HUES48 (cell line): ENCODE measurements around the gene ITPK1.
"Not testable (repeated sequence)": the region's sequence is repeated elsewhere in the genome, so short reads cannot be mapped to it uniquely, and the experiment has no call there.

Experiments
- H3K27ac ChIP-seq: one replicate; pipeline ENCODE4 v1.7.0; 2013; ENCODE audit warnings: low read depth, low read length, inconsistent platforms
- H3K27me3 ChIP-seq: 2 replicates; pipeline ENCODE4 v1.6.1; 2013; ENCODE audit warnings: mild to moderate bottlenecking, low read length; ENCODE audit not compliant: control insufficient read depth, insufficient read depth
- H3K36me3 ChIP-seq: 2 replicates; pipeline ENCODE4 v1.6.1; 2013; ENCODE audit warnings: low read length; ENCODE audit not compliant: control insufficient read depth, insufficient read depth
- H3K4me1 ChIP-seq: 2 replicates; pipeline ENCODE4 v1.6.1; 2013; ENCODE audit warnings: mild to moderate bottlenecking, low read length; ENCODE audit not compliant: control insufficient read depth, insufficient read depth
- H3K4me3 ChIP-seq: 2 replicates; pipeline ENCODE4 v1.5.1; 2013; ENCODE audit warnings: mild to moderate bottlenecking, low read depth, low read length
- H3K9ac ChIP-seq: 2 replicates; pipeline ENCODE4 v1.6.1; 2013; ENCODE audit warnings: mild to moderate bottlenecking, low read depth, low read length, moderate library complexity
- H3K9me3 ChIP-seq: 2 replicates; pipeline ENCODE4 v1.6.1; 2013; ENCODE audit warnings: low read length; ENCODE audit not compliant: control insufficient read depth, insufficient read depth

The ITPK1 gene

DNA sequence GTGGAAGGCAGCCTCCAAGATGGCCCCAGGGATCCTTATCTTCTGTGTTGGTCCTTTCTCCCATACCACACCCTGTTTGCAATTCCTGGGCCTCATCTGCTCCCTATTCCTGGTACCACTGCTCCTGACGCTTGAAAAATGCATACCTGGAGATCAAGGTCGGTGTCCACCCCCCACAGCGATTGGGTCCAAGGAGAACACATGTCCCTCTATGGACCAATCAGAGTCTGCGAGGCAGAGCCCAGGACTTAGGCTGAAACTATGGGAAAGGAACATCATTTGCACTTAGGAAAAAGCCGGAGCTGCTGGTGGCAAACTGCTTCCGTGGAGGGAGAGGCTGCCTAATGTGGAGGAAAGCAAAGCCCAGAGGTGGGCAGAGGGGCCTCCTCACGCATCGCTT lies 33.3 kb upstream of the ITPK1 start:
- H3K9me3 ChIP-seq: no peaks in the 10 kb centered on the region
- H3K27ac ChIP-seq: no peak overlapping the region
- H3K4me3 ChIP-seq: no peak overlapping the region
- no peak overlapping the region for H3K9ac ChIP-seq
- H3K4me1 ChIP-seq: no peaks in the 10 kb centered on the region
- no peaks in the 10 kb centered on the region for H3K27me3 ChIP-seq
- H3K36me3 ChIP-seq: no peaks in the 10 kb centered on the region

DNA sequence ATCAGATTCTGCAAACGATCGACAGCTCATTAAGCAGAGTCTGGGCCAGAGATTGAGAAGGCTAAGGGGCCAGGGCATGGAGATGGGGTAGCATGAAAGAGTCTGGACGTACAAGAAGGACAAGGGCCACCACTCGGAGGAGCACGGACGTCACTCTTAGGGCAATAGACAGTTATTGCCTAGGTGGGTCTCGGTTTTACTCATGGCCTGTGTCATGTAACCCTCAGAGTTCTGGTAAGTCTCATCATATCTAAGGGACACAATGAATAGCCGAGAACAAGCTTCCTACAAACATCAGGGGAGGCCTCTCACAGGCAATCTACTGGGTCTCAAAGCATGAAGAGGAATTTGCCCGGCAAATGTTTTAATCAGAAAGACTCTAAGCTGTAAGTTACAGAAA lies 30.4 kb upstream of the ITPK1 start:
- no peaks in the 10 kb centered on the region for H3K9me3 ChIP-seq
- H3K4me3 ChIP-seq: no peak overlapping the region
- H3K4me1 ChIP-seq: no peaks in the 10 kb centered on the region
- H3K27me3 ChIP-seq: no peaks in the 10 kb centered on the region
- no peak overlapping the region for H3K27ac ChIP-seq
- no peaks in the 10 kb centered on the region for H3K36me3 ChIP-seq
- no peak overlapping the region for H3K9ac ChIP-seq

DNA sequence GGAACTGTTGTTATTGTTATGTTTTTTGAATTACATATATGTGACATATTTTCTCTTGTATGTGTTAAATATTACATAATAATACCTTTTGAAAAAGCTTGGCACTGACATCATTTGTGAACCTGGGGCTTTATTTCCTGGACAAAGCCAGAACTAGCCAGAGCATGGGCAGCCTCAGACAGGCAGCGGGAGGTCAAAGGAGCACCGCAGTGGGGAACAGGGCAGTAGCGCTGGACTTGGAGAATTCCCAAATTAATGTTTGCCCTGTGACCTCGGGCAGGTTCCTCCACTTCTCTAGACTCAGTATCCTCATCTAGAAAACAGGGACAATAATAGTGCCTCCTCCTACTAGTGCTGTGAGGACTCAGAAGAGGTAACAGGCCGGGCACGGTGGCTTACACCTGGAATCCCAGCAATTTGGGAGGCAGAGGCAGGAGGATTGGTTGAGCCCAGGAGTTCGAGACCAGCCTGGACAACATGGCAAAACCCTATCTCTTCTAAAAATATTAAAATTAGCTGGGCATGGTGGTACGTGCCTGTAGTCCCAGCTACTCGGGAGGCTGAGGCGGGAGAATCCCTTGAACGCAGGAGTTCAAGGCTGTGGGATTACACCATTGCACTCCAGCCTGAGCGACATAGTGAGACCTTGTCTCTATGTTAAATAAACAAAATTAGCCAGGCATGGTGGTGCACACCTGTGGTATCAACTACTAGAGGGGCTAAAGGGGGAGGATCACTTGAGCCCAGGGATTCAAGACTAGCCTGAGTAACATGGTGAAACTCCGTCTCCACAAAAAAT lies 27.3 kb upstream of the ITPK1 start:
- H3K4me3 ChIP-seq: no peak overlapping the region
- no peaks in the 10 kb centered on the region for H3K36me3 ChIP-seq
- H3K9ac ChIP-seq: no peak overlapping the region
- H3K27ac ChIP-seq: no peak overlapping the region
- H3K4me1 ChIP-seq: no peaks in the 10 kb centered on the region
- H3K27me3 ChIP-seq: no peaks in the 10 kb centered on the region
- no peaks in the 10 kb centered on the region for H3K9me3 ChIP-seq

DNA sequence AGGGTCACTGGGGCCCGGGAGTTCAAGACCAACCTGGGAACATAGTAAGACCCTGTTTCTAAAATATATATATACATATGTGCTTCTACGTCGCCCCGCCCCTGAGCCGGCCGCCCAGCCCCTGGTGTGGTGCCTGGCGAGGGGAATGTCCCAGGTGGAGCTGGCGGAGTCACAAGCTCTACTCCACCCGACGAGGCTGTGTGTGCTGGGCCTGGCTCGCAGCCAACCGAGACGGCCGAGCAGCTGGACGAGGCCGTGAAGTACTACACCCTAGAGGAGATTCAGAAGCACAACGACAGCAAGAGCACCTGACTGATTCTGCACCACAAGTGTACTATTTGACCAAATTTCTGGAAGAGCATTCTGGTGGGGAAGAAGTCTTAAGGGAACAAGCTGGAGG lies 22.1 kb upstream of the ITPK1 start:
- Histone ChIP-seq H3K9ac (no peak overlapping the region), H3K36me3 (no peaks in the 10 kb centered on the region), H3K27ac (no peak overlapping the region), H3K4me1 (no peaks in the 10 kb centered on the region; the same call in 1 of the 2 replicates), H3K27me3 (no peaks in the 10 kb centered on the region), H3K4me3 (no peak overlapping the region), H3K9me3 (no peaks in the 10 kb centered on the region)

DNA sequence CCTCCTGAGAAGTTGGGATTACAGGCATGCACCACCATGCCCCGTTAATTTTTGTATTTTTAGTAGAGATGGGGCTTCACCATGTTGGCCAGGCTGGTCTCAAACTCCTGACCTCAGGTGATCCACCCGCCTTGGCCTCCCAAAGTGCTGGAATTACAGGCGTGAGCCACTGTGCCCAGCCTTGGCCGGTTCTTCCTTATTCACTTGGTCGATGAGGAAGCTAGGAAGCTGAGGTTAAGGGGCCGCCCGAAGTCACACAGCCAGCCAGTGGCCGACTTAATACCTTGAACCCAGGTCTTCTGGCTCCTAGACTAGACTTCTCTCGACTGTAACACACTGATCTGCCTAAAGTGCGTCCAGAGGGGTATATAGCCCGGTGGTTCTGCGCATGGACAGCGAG lies 20.8 kb upstream of the ITPK1 start:
- H3K4me3 ChIP-seq, H3K9ac ChIP-seq, H3K27ac ChIP-seq, H3K4me1 ChIP-seq, H3K36me3 ChIP-seq, H3K9me3 ChIP-seq, H3K27me3 ChIP-seq: not testable (repeated sequence)

DNA sequence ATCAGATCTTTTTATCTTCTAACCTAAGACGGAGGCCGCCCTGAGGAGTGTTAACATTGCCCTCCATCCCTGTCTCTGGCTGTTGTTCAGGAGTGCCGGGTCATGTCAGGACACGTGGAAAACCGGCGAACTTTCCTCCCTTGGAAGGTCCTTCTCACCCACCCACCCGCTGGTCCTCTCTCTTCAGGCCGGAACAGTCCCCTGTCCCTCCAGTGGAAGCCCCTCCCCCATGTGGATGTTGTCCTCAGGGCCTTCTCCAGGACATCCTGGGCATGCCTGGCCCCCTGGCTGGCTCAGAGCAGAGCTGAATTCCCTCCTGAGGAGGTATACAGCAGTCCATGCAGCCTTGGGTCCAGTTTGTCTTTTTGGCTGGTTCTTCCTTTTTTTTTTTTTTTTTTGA lies 20.3 kb upstream of the ITPK1 start:
- H3K4me1 ChIP-seq: no peaks in the 10 kb centered on the region; the same call in 1 of the 2 replicates
- H3K9ac ChIP-seq: no peak overlapping the region
- H3K36me3 ChIP-seq: no peaks in the 10 kb centered on the region
- no peaks in the 10 kb centered on the region for H3K9me3 ChIP-seq
- H3K27me3 ChIP-seq: no peaks in the 10 kb centered on the region
- no peak overlapping the region for H3K27ac ChIP-seq
- H3K4me3 ChIP-seq: no peak overlapping the region

DNA sequence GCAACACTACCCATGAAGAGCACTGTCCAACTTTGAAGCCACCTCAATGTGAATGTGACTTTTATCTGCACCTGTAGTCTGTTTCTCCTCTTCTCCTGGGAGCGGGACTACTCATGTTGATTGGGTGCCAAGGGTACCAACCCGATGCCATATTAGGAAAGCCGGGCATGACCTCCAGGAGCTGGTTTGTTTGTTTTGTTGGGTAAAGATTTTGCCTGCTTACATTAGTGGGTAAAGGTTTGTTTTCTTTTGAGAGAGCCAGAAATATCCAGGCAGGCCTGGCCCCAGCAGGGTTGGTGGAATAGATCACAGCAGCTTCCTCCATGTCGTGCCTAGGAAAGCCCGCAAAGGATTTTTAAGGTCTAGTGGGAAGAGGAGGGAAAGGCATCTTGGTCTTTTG lies 19.7 kb upstream of the ITPK1 start:
- Histone ChIP-seq H3K36me3 (no peaks in the 10 kb centered on the region), H3K9ac (no peak overlapping the region), H3K27ac (no peak overlapping the region), H3K9me3 (no peaks in the 10 kb centered on the region), H3K27me3 (no peaks in the 10 kb centered on the region), H3K4me1 (no peaks in the 10 kb centered on the region; the same call in 1 of the 2 replicates), H3K4me3 (no peak overlapping the region)

DNA sequence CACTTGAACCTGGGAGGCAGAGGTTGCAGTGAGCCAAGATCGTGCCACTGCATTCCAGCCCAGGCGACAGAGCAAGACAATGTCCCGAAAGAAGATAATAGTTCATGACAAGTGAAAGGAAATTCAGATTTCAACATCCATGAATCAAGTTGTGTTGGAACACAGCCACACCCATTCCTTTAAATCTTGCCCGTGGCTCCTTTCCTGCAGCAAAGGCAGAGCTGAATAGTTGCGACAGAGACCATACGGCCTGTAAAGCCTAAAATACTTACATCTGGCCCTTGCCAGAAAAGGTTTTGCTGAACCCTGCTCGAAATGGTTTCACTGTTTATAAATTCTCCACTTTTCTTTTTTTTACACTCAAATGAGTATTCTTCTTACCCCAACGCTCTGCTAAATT lies 17.7 kb upstream of the ITPK1 start:
- Histone ChIP-seq H3K4me1 (no peaks in the 10 kb centered on the region; the same call in 1 of the 2 replicates), H3K27ac (no peak overlapping the region), H3K9me3 (no peaks in the 10 kb centered on the region), H3K27me3 (no peaks in the 10 kb centered on the region), H3K36me3 (no peaks in the 10 kb centered on the region), H3K4me3 (no peak overlapping the region), H3K9ac (no peak overlapping the region)

DNA sequence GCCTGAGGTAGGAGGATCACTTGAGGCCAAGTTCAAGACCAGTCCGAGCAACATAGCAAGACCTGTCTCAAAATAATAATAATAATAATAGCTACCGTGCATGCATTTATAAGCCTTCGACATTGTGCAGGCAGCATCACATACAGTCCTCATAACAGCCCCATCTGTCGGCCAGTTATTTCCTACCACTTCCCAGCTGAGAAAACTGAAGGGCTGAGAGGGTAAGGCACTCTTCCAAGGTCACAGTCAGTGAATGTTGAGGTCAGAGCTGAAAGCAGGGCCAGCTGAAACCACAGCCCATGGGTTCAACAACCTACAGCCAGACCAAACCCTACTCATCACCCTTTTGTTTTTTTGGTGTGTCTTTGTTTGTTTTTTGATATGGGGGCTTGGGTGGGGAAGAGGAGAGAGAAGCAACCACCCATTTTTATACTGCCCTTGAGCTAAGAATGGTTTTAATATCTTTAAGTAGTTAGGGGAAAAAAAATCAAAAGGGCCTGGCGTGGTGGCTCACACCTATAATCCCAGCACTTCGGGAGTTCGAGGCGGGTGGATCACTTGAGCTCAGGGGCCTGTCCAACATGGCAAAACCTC lies 16.8 kb upstream of the ITPK1 start:
- no peak overlapping the region for H3K4me3 ChIP-seq
- no peaks in the 10 kb centered on the region for H3K9me3 ChIP-seq
- no peaks in the 10 kb centered on the region for H3K27me3 ChIP-seq
- H3K36me3 ChIP-seq: no peaks in the 10 kb centered on the region
- H3K27ac ChIP-seq: no peak overlapping the region
- H3K4me1 ChIP-seq: no peaks in the 10 kb centered on the region; the same call in 1 of the 2 replicates
- no peak overlapping the region for H3K9ac ChIP-seq

DNA sequence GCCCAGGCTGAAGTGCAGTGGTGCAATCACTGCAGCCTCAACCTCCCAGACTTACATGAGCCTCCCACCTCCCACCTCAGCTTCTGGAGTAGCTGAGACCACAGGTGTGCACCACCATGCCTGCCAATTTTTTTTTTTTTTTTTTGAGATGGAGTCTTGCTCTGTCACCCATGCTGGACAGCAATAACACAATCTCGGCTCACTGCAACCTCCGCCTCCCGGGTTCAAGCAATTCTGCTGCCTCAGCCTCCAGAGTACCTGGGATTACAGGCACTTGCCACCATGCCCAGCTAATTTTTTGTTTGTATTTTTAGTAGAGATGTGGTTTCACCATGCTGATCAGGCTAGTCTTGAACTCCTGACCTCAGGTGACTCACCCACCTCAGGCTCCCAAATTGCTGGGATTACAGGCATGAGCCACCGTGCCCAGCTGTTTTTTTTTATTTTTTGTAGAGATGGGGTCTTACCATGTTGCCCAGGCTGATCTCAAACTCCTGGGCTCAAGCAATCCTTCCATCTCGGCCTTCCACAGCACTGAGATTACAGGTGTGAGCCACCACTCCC lies 15.6 kb upstream of the ITPK1 start:
- not testable (repeated sequence) for H3K27ac ChIP-seq, H3K9me3 ChIP-seq, H3K27me3 ChIP-seq, H3K4me1 ChIP-seq, H3K9ac ChIP-seq, H3K36me3 ChIP-seq, H3K4me3 ChIP-seq

DNA sequence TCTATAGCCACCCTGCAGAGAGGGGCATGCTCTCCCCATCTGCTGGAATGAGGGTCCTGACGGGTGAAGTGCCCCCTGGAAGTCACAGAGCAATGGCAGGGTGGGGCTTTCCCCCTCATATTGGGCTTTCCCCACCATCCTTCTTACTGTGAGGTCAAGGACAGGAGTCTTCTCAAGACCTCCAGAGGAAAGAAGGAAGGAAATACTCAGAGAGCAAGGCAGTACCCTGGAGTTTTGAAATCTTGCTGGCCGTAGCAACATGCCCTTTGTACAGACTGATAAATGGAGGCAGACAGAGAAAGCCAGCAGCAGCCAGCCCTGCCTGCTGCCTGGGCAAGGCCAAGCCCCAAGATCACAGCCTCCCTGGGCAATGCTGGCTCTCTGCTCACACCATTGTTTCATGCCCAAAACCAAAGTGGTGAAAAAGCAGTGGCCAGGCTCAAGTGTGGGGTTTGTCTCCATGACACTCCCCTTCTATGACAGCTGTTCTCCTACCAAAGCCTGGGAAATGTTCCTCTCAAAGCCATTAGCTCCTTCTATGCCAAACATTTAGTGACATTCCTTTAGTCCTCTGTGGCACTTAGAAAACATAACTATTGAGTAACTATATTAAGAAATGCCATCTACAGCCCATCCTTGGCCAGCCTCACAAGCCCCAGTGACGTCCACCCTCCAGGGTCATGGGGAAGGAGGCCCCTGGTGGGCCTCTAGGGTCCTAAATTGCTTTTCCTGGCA lies 13.2 kb upstream of the ITPK1 start:
- Histone ChIP-seq H3K9ac (no peak overlapping the region), H3K9me3 (no peaks in the 10 kb centered on the region), H3K27ac (no peak overlapping the region), H3K4me1 (no peaks in the 10 kb centered on the region), H3K36me3 (no peaks in the 10 kb centered on the region), H3K27me3 (no peaks in the 10 kb centered on the region), H3K4me3 (no peak overlapping the region)
